ENCODE results near the gene LYL1.

- TF ChIP-seq CTCF (conservative IDR thresholded peaks at IDR 0.05; ENCODE audit: low read length) = no peak
- no peak for TF ChIP-seq EZH2phosphoT487 (IDR thresholded peaks at IDR 0.05; ENCODE audit: borderline replicate concordance, low read depth, low read length)
These were observed 43.6 kb downstream of the LYL1 start for GRCh38 chr19:13058951-13059660.
